Stimulated activated CD4-positive, alpha-beta T cell treated with anti-CD3 and anti-CD28 coated beads, Interleukin-4, amount 100 ng/mL, for 48 hours (primary cell): ENCODE data around the gene CDH20.

ENCODE experiments used
- DNase-seq, 2 donors: peaks; one replicate each; pipeline ENCODE4 v3.0.0-alpha.2; 2020; ENCODE audit warnings: low read depth in 2 of 2

CDH20 gene

GRCh38 chr18:61426492-61427053 is 93.3 kb downstream of the CDH20 start:
- no peak for DNase-seq

GRCh38 chr18:61428266-61428665 is 95.0 kb downstream of the CDH20 start:
- DNase-seq = no peak

- DNase-seq = no peak
These were observed 99.4 kb downstream of the CDH20 start for GRCh38 chr18:61432590-61432989.

- DNase-seq = no peak
These were observed 101.9 kb downstream of the CDH20 start for GRCh38 chr18:61435064-61435652.

- DNase-seq = no peak
These were observed 110.0 kb downstream of the CDH20 start for GRCh38 chr18:61443081-61443725.

- no peak for DNase-seq
These were observed 115.1 kb downstream of the CDH20 start for GRCh38 chr18:61448316-61448715.

GRCh38 chr18:61459896-61460648 is 126.8 kb downstream of the CDH20 start:
- DNase-seq = no peak

- no peak for DNase-seq
These were observed 131.4 kb downstream of the CDH20 start for GRCh38 chr18:61464551-61465142.

GRCh38 chr18:61466736-61467135 is 133.5 kb downstream of the CDH20 start:
- no peak for DNase-seq

- no peak for DNase-seq
These were observed 136.9 kb downstream of the CDH20 start for GRCh38 chr18:61470031-61470674.

GRCh38 chr18:61471541-61471940 is 138.3 kb downstream of the CDH20 start:
- DNase-seq = no peak

GRCh38 chr18:61471942-61472341 is 138.7 kb downstream of the CDH20 start:
- DNase-seq = no peak

GRCh38 chr18:61474341-61474740 is 141.1 kb downstream of the CDH20 start:
- no peak for DNase-seq

GRCh38 chr18:61474918-61475317 is 141.7 kb downstream of the CDH20 start:
- DNase-seq = no peak

GRCh38 chr18:61475931-61476330 is 142.7 kb downstream of the CDH20 start:
- no peak for DNase-seq

GRCh38 chr18:61489334-61489733 is 156.1 kb downstream of the CDH20 start:
- no peak for DNase-seq

- DNase-seq = no peak
These were observed 163.1 kb downstream of the CDH20 start for GRCh38 chr18:61496374-61496773.

- no peak for DNase-seq
These were observed 164.2 kb downstream of the CDH20 start for GRCh38 chr18:61497422-61497821.

GRCh38 chr18:61502472-61502871 is 169.2 kb downstream of the CDH20 start:
- no peak for DNase-seq

GRCh38 chr18:61503688-61504087 is 170.5 kb downstream of the CDH20 start:
- DNase-seq = no peak

GRCh38 chr18:61528961-61529360 is 195.7 kb downstream of the CDH20 start:
- DNase-seq = no peak

- DNase-seq = no peak
These were observed 197.5 kb downstream of the CDH20 start for GRCh38 chr18:61530681-61531080.
